Ishikawa (cell line): Measurements from ENCODE around the gene EBF4.

Experiments used
- CEBPB ChIP-seq: IDR thresholded peaks from 2 replicates; pipeline ENCODE4 v1.6.1; 2012
- CREB1 ChIP-seq: IDR thresholded peaks from 2 replicates; pipeline ENCODE4 v1.6.1; 2012; ENCODE audit warnings: low read depth
- MAX ChIP-seq: IDR thresholded peaks from 2 replicates; pipeline ENCODE4 v1.6.1; 2012
- RAD21 ChIP-seq: IDR thresholded peaks from 2 replicates; pipeline ENCODE4 v1.6.1; 2012; ENCODE audit warnings: low read depth
- REST ChIP-seq: IDR thresholded peaks from 2 replicates; pipeline ENCODE4 v1.6.1; 2012; ENCODE audit warnings: low read depth, mild to moderate bottlenecking
- TCF12 ChIP-seq: IDR thresholded peaks from 2 replicates; pipeline ENCODE4 v1.6.1; 2012; ENCODE audit warnings: low read depth
- TEAD4 ChIP-seq: IDR thresholded peaks from 2 replicates; pipeline ENCODE4 v1.6.1; 2012
- USF1 ChIP-seq: IDR thresholded peaks from 2 replicates; pipeline ENCODE4 v1.6.1; 2012

- no peak for TF ChIP-seq USF1
- no peak for TF ChIP-seq MAX
- TF ChIP-seq CEBPB = no peak
- TF ChIP-seq TCF12 = no peak
- TF ChIP-seq RAD21 = peak; percentile 57
- no peak for TF ChIP-seq REST
- no peak for TF ChIP-seq TEAD4
- no peak for TF ChIP-seq CREB1
Observed at GRCh38 chr20:2752567-2753460, 60.2 kb downstream of the EBF4 start.
